Breast epithelium (tissue), 3 donors: ENCODE results near the gene CADM2.

Experiments used
- CTCF ChIP-seq, 3 donors: fragments of 450-650 bp; IDR thresholded peaks; one replicate each; pipeline ENCODE4 v1.5.1; 2016 to 2017; ENCODE audit warnings: antibody characterized with exemption in 3 of 3, mild to moderate bottlenecking in 3 of 3, moderate library complexity in 3 of 3
- POLR2A ChIP-seq: fragments of 450-650 bp; IDR thresholded peaks from one replicate; pipeline ENCODE4 v1.6.1; 2016; ENCODE audit warnings: antibody characterized with exemption, mild to moderate bottlenecking, moderate library complexity
- POLR2AphosphoS5 ChIP-seq, 3 donors: sonication (generic); formaldehyde crosslinking; IDR thresholded peaks; one replicate each; pipeline ENCODE4 v1.6.1; 2017; ENCODE audit warnings: antibody characterized with exemption in 3 of 3

GRCh38 chr3:85342915-85343314 is 384.1 kb downstream of the CADM2 start:
- no peak for TF ChIP-seq POLR2A
- no peak for TF ChIP-seq CTCF (IDR thresholded peaks at IDR 0.05)
- no peak for TF ChIP-seq POLR2AphosphoS5 (IDR thresholded peaks at IDR 0.05)
